Measurements from ENCODE around the gene FBXW8. TPM values are rescaled to one million over a fixed set of nuclear protein-coding genes. Genes with fewer than 3 reads are reported as not detected.

The FBXW8 gene
- total and polyA plus RNA-seq, 12 donors = 2.4 to 11.3 (median 7.4) TPM

GRCh38 chr12:117009759-117010158, 99.0 kb downstream of the FBXW8 start:
- no peaks in the 10 kb centered on the region for H3K27me3 ChIP-seq
- WGBS, 2 donors = 81 to 82% methylated on average over 8 of the region's 8 CpGs
- H3K9me3 ChIP-seq = peaks cover 0 to 19% (median 12%) of the 10 kb centered on the region in 11 donors
- no peak overlapping the region for H3K27ac ChIP-seq
- no peak overlapping the region for H3K4me3 ChIP-seq
- peaks cover 0 to 17% (median 0%) of the 10 kb centered on the region in 9 donors for H3K4me1 ChIP-seq
- intact Hi-C loops (cut with DNase I) = loop anchor here in 2 of 10 donors (10.0 kb wide), 2 partner anchors 285 to 295 kb away; no protein-coding TSS in a partner anchor
- peaks cover 0 to 98% (median 30%) of the 10 kb centered on the region in 9 donors for H3K36me3 ChIP-seq
- TF ChIP-seq CTCF (IDR thresholded peaks at IDR 0.05) = no peak
- ATAC-seq (no peak), DNase-seq (no peak)

- DNase-seq = no peak
- peak overlapping the region in 3 of 10 donors; percentile 41 to 46 (median 44) for H3K27ac ChIP-seq
- peaks cover 0 to 97% (median 21%) of the 10 kb centered on the region in 9 donors for H3K36me3 ChIP-seq
- WGBS, 2 donors = 72 to 77% methylated on average over 17 of the region's 17 CpGs
- H3K9me3 ChIP-seq = peaks cover 0 to 27% (median 13%) of the 10 kb centered on the region in 11 donors
- ATAC-seq = peak in 6 of 8 donors; percentile 15 to 61 (median 56)
- H3K4me1 ChIP-seq = peaks cover 0 to 17% (median 0%) of the 10 kb centered on the region in 9 donors
- H3K27me3 ChIP-seq = no peaks in the 10 kb centered on the region
- no peak overlapping the region for H3K4me3 ChIP-seq
- intact Hi-C loops (cut with DNase I) = loop anchor here in 1 of 10 donors (10.0 kb wide), 1 partner anchor 286 kb away; no protein-coding TSS in a partner anchor
- peak in 1 of 9 donors; percentile 9 for TF ChIP-seq CTCF (IDR thresholded peaks at IDR 0.05)
Observed at GRCh38 chr12:117010693-117011451, 100.1 kb downstream of the FBXW8 start.

- DNase-seq (no peak), ATAC-seq (peak in 2 of 8 donors; percentile 21 to 59)
- intact Hi-C loops (cut with DNase I) = loop anchor here in 1 of 10 donors (10.0 kb wide), 1 partner anchor 287 kb away; no protein-coding TSS in a partner anchor
- Histone ChIP-seq H3K36me3 (peaks cover 0 to 97% (median 12%) of the 10 kb centered on the region in 9 donors), H3K4me1 (peaks cover 0 to 17% (median 0%) of the 10 kb centered on the region in 9 donors), H3K27ac (no peak overlapping the region), H3K9me3 (peaks cover 0 to 28% (median 13%) of the 10 kb centered on the region in 11 donors), H3K4me3 (no peak overlapping the region), H3K27me3 (no peaks in the 10 kb centered on the region)
- peak in 1 of 9 donors; percentile 12 for TF ChIP-seq CTCF (IDR thresholded peaks at IDR 0.05)
- WGBS, 2 donors = 66 to 76% methylated on average over 4 of the region's 4 CpGs
Observed at GRCh38 chr12:117011988-117012805, 101.4 kb downstream of the FBXW8 start.

- no peak overlapping the region for H3K4me3 ChIP-seq
- no peak for TF ChIP-seq CTCF (IDR thresholded peaks at IDR 0.05)
- H3K9me3 ChIP-seq = peaks cover 0 to 28% (median 13%) of the 10 kb centered on the region in 11 donors
- no peak for DNase-seq
- WGBS, 2 donors = 69 to 82% methylated on average over 1 of the region's 1 CpG
- H3K27ac ChIP-seq = no peak overlapping the region
- intact Hi-C loops (cut with DNase I) = loop anchor here in 1 of 10 donors (10.0 kb wide), 1 partner anchor 289 kb away; no protein-coding TSS in a partner anchor
- H3K27me3 ChIP-seq = no peaks in the 10 kb centered on the region
- H3K4me1 ChIP-seq = peaks cover 0 to 17% (median 0%) of the 10 kb centered on the region in 9 donors
- ATAC-seq = no peak
- H3K36me3 ChIP-seq = peaks cover 0 to 94% (median 12%) of the 10 kb centered on the region in 9 donors
Observed at GRCh38 chr12:117013726-117014125, 103.0 kb downstream of the FBXW8 start.
